ENCODE data around the gene FRMD4A. TPM values are rescaled to one million over a fixed set of nuclear protein-coding genes. Genes with fewer than 3 reads are reported as not detected.

Gene FRMD4A
- total and polyA plus RNA-seq, 8 donors: 6.9 to 25.3 (median 11.3) TPM

DNA sequence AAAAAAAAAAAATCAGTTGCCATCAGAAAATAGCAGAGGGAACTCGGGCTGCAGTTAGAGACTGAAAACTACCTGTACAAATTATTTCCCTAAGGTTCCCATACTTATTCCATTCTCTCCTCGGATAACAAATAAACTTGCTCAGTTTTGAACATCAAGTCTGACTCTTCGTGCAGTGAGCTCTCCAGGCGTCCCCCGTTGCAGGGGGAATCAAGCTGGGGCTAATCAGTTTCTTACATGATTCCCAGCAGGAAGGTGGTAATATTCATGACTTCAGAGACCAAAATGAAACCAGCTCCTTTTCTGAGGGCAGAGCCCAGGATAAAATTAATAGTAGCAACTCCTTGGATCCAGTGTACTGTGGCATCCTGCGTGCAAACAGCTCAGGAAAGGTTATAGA, 135.3 kb downstream of the FRMD4A start:
- Histone ChIP-seq H3K4me3 (no peak overlapping the region), H3K27ac (no peak overlapping the region), H3K4me1 (no peaks in the 10 kb centered on the region), H3K27me3 (peaks cover 0 to 32% (median 7%) of the 10 kb centered on the region in 3 donors), H3K36me3 (no peaks in the 10 kb centered on the region), H3K9me3 (no peaks in the 10 kb centered on the region)
- 67 to 79% (median 72%) methylated on average over 6 of the region's 6 CpGs for WGBS, 5 donors
- intact Hi-C loops (cut with DNase I; ENCODE audit: low total_unique reads): loop anchor here (10.0 kb wide), 1 partner anchor 279 kb away; no protein-coding TSS in a partner anchor
- TF ChIP-seq POLR2AphosphoS5 (IDR thresholded peaks at IDR 0.05) (no peak), EP300 (IDR thresholded peaks at IDR 0.05) (no peak), POLR2A (IDR thresholded peaks at IDR 0.05) (no peak)
- TF ChIP-seq, protein P1, sequence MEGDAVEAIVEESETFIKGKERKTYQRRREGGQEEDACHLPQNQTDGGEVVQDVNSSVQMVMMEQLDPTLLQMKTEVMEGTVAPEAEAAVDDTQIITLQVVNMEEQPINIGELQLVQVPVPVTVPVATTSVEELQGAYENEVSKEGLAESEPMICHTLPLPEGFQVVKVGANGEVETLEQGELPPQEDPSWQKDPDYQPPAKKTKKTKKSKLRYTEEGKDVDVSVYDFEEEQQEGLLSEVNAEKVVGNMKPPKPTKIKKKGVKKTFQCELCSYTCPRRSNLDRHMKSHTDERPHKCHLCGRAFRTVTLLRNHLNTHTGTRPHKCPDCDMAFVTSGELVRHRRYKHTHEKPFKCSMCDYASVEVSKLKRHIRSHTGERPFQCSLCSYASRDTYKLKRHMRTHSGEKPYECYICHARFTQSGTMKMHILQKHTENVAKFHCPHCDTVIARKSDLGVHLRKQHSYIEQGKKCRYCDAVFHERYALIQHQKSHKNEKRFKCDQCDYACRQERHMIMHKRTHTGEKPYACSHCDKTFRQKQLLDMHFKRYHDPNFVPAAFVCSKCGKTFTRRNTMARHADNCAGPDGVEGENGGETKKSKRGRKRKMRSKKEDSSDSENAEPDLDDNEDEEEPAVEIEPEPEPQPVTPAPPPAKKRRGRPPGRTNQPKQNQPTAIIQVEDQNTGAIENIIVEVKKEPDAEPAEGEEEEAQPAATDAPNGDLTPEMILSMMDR (IDR thresholded peaks at IDR 0.05): no peak
- DNase-seq: no peak

DNA sequence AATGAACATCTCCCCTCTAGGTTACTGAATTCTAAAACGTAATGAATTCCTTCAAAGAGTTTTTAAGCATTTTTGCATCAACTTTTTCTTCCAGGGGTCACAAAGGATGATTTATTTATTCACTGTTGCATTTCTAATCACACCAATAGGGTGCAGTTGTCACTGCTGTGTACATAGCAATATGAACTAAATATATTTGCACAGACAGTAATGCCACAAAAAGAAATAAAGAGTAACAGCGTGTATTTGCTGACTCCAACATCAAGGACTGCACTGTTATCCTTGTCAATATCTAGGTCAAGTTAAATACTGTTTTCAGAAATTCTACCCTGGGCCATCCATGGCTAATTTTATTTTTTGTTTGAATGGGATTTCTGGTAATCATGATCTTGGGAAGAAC, 138.0 kb downstream of the FRMD4A start:
- Histone ChIP-seq H3K4me3 (no peak overlapping the region), H3K27me3 (peaks cover 0 to 12% (median 5%) of the 10 kb centered on the region in 3 donors), H3K36me3 (no peaks in the 10 kb centered on the region), H3K27ac (no peak overlapping the region), H3K9me3 (no peaks in the 10 kb centered on the region), H3K4me1 (no peaks in the 10 kb centered on the region)
- 39 to 59% (median 54%) methylated on average over 2 of the region's 2 CpGs for WGBS, 5 donors
- no peak for DNase-seq
- TF ChIP-seq POLR2AphosphoS5 (IDR thresholded peaks at IDR 0.05) (no peak), EP300 (IDR thresholded peaks at IDR 0.05) (no peak), POLR2A (IDR thresholded peaks at IDR 0.05) (no peak)
- TF ChIP-seq, protein P1 (IDR thresholded peaks at IDR 0.05): no peak
- intact Hi-C loops (cut with DNase I; ENCODE audit: low total_unique reads): loop anchor here (10.0 kb wide), 1 partner anchor 282 kb away; no protein-coding TSS in a partner anchor

DNA sequence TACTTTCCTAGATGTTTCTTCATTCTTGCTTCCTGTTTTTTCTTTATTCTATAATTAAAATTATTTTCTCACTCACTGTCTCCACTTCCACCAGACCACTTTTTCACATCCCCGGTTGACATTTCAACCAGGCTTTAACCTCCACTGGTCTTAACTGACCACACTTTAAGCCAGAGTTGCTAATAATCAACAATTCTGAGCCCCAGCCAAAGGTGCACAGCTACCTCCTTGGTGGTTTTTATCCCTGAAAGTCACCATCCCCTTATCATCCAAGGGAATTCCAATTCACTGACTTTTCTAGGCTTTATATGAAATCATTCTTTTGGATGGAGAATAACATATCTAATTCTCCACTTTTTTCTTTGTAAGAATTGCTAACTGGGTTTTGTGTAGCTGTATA, 138.9 kb downstream of the FRMD4A start:
- Histone ChIP-seq H3K4me3 (no peak overlapping the region), H3K36me3 (no peaks in the 10 kb centered on the region), H3K4me1 (no peaks in the 10 kb centered on the region), H3K27ac (no peak overlapping the region), H3K27me3 (peaks cover 0 to 11% (median 5%) of the 10 kb centered on the region in 3 donors), H3K9me3 (no peaks in the 10 kb centered on the region)
- no peak for DNase-seq
- WGBS, 5 donors: 52 to 63% (median 56%) methylated on average over 1 of the region's 1 CpG
- intact Hi-C loops (cut with DNase I; ENCODE audit: low total_unique reads): loop anchor here (10.0 kb wide), 1 partner anchor 283 kb away; no protein-coding TSS in a partner anchor
- no peak for TF ChIP-seq POLR2A (IDR thresholded peaks at IDR 0.05)
- TF ChIP-seq EP300 (IDR thresholded peaks at IDR 0.05): no peak
- TF ChIP-seq, protein P1 (IDR thresholded peaks at IDR 0.05): no peak
- TF ChIP-seq POLR2AphosphoS5 (IDR thresholded peaks at IDR 0.05): no peak

DNA sequence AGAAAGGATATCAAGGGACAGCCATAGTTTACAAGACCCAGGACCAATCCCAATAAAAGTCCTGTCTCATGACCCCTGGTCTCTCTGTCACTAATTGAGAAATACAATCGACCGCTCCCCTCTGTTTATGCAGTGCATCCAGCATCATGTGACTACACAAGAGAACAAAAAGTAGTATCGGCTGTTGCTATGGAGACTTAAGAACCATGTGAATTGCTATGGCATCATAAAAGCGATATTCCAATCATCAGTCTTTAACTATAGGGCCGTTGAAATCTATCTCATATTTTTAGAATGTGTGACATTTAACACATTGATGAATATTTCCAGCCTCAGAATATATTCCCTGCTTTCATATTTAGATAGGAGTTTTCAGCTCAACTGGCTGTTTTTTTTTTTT, 139.3 kb downstream of the FRMD4A start:
- Histone ChIP-seq H3K9me3 (no peaks in the 10 kb centered on the region), H3K36me3 (no peaks in the 10 kb centered on the region), H3K27me3 (peaks cover 0 to 10% (median 5%) of the 10 kb centered on the region in 3 donors), H3K27ac (no peak overlapping the region), H3K4me1 (no peaks in the 10 kb centered on the region), H3K4me3 (no peak overlapping the region)
- WGBS, 5 donors: 57 to 78% (median 60%) methylated on average over 5 of the region's 5 CpGs
- TF ChIP-seq EP300 (IDR thresholded peaks at IDR 0.05): no peak
- TF ChIP-seq POLR2A (IDR thresholded peaks at IDR 0.05): no peak
- TF ChIP-seq, protein P1 (IDR thresholded peaks at IDR 0.05): no peak
- no peak for TF ChIP-seq POLR2AphosphoS5 (IDR thresholded peaks at IDR 0.05)
- intact Hi-C loops (cut with DNase I; ENCODE audit: low total_unique reads): loop anchor here (10.0 kb wide), 1 partner anchor 283 kb away; no protein-coding TSS in a partner anchor
- no peak for DNase-seq

Data from stomach (tissue), 9 donors.